H9 (cell line): Measurements from ENCODE around the gene CLEC10A. TPM values are rescaled to one million over a fixed set of nuclear protein-coding genes. Genes with fewer than 3 reads are reported as not detected.

Experiments
- DNase-seq: peaks from one replicate; pipeline ENCODE4 v3.0.0-alpha.2; 2017
- H2AFZ ChIP-seq: one replicate; pipeline ENCODE4 v1.6.1; 2013; ENCODE audit warnings: mild to moderate bottlenecking, low read length, control low read depth, moderate library complexity
- H2AK5ac ChIP-seq: 2 replicates; pipeline ENCODE4 v1.6.1; 2013; ENCODE audit warnings: low read length, control low read depth, mixed read lengths; ENCODE audit not compliant: insufficient read length
- H2BK120ac ChIP-seq: one replicate; pipeline ENCODE4 v1.6.1; 2013; ENCODE audit warnings: low read depth, mild to moderate bottlenecking, low read length, control low read depth, inconsistent platforms; ENCODE audit not compliant: poor library complexity, severe bottlenecking
- H2BK12ac ChIP-seq: 2 replicates; pipeline ENCODE4 v1.6.1; 2013; ENCODE audit warnings: low read length, control low read depth, mixed read lengths, low read depth; ENCODE audit not compliant: insufficient read length
- H2BK15ac ChIP-seq: 2 replicates; pipeline ENCODE4 v1.6.1; 2013; ENCODE audit warnings: low read depth, low read length, control low read depth
- H2BK20ac ChIP-seq: one replicate; pipeline ENCODE4 v1.6.1; 2013; ENCODE audit warnings: low read depth, mild to moderate bottlenecking, low read length, control low read depth, inconsistent platforms; ENCODE audit not compliant: poor library complexity, severe bottlenecking
- H2BK5ac ChIP-seq: 2 replicates; pipeline ENCODE4 v1.6.1; 2013; ENCODE audit warnings: low read length, control low read depth, mixed read lengths; ENCODE audit not compliant: insufficient read length
- H3K14ac ChIP-seq: 2 replicates; pipeline ENCODE4 v1.6.1; 2013; ENCODE audit warnings: low read length, control low read depth; ENCODE audit not compliant: insufficient read depth
- H3K18ac ChIP-seq: 2 replicates; pipeline ENCODE4 v1.6.1; 2013; ENCODE audit warnings: low read depth, mild to moderate bottlenecking, mixed read lengths, low read length, control low read depth; ENCODE audit not compliant: insufficient read length
- H3K23ac ChIP-seq: 2 replicates; pipeline ENCODE4 v1.6.1; 2013; ENCODE audit warnings: low read length, control low read depth, mixed read lengths, low read depth; ENCODE audit not compliant: insufficient read length
- H3K23me2 ChIP-seq: 2 replicates; pipeline ENCODE4 v1.6.1; 2013; ENCODE audit warnings: low read depth, mild to moderate bottlenecking, mixed read lengths, low read length, control low read depth; ENCODE audit not compliant: insufficient read length, poor library complexity, severe bottlenecking
- H3K27ac ChIP-seq: 2 replicates; pipeline ENCODE4 v1.5.1; 2013; ENCODE audit warnings: low read length, control low read depth, mixed read lengths, low read depth; ENCODE audit not compliant: insufficient read length
- H3K27me3 ChIP-seq: 2 replicates; pipeline ENCODE4 v1.6.1; 2013; ENCODE audit warnings: low read length, control low read depth, inconsistent platforms; ENCODE audit not compliant: insufficient read depth
- H3K4ac ChIP-seq: 2 replicates; pipeline ENCODE4 v1.6.1; 2013; ENCODE audit warnings: low read depth, mild to moderate bottlenecking, control low read depth, inconsistent platforms, low read length, moderate library complexity
- H3K4me1 ChIP-seq: 2 replicates; pipeline ENCODE4 v1.6.1; 2013; ENCODE audit warnings: low read length, control low read depth, inconsistent platforms; ENCODE audit not compliant: insufficient read depth
- H3K4me2 ChIP-seq: 2 replicates; pipeline ENCODE4 v1.6.1; 2013; ENCODE audit warnings: low read length, control low read depth, mixed read lengths; ENCODE audit not compliant: insufficient read length, insufficient read depth
- H3K56ac ChIP-seq: 2 replicates; pipeline ENCODE4 v1.6.1; 2013; ENCODE audit warnings: low read depth, mild to moderate bottlenecking, mixed read lengths, low read length, control low read depth; ENCODE audit not compliant: insufficient read length
- H3K79me1 ChIP-seq: 2 replicates; pipeline ENCODE4 v1.6.1; 2013; ENCODE audit warnings: low read depth, mild to moderate bottlenecking, moderate library complexity, low read length, control low read depth, inconsistent platforms; ENCODE audit not compliant: insufficient read depth, poor library complexity, severe bottlenecking
- H3K79me2 ChIP-seq: 2 replicates; pipeline ENCODE4 v1.6.1; 2013; ENCODE audit warnings: low read length, control low read depth, inconsistent platforms; ENCODE audit not compliant: insufficient read depth
- H3K9ac ChIP-seq: 2 replicates; pipeline ENCODE4 v1.6.1; 2013; ENCODE audit warnings: low read length, control low read depth, mixed read lengths; ENCODE audit not compliant: insufficient read length; ENCODE audit errors: extremely low read depth
- H3K9me3 ChIP-seq: one replicate; pipeline ENCODE4 v1.6.1; 2013; ENCODE audit warnings: low read depth, low read length, inconsistent platforms; ENCODE audit not compliant: control insufficient read depth
- H3T11ph ChIP-seq: one replicate; pipeline ENCODE4 v1.6.1; 2013; ENCODE audit warnings: mild to moderate bottlenecking, low read length, control low read depth, inconsistent platforms
- H4K20me1 ChIP-seq: one replicate; pipeline ENCODE4 v1.6.1; 2013; ENCODE audit not compliant: control insufficient read depth, insufficient read length, insufficient read depth
- H4K5ac ChIP-seq: 2 replicates; pipeline ENCODE4 v1.6.1; 2013; ENCODE audit warnings: low read depth, mild to moderate bottlenecking, mixed read lengths, low read length, control low read depth; ENCODE audit not compliant: insufficient read length
- H4K8ac ChIP-seq: replicated peaks from 2 replicates; pipeline ENCODE4 v1.6.1; 2013; ENCODE audit warnings: low read length, control low read depth, mixed read lengths, low read depth; ENCODE audit not compliant: insufficient read length
- H4K91ac ChIP-seq: 2 replicates; pipeline ENCODE4 v1.6.1; 2013; ENCODE audit warnings: low read depth, mild to moderate bottlenecking, moderate library complexity, mixed read lengths, low read length, control low read depth; ENCODE audit not compliant: insufficient read length
- H3K27ac Mint-ChIP-seq, 3 experiments: 2 replicates in 2 of 3; 3 replicates in 1 of 3; pipeline ENCODE4 v1.8.0; 2020 to 2021; ENCODE audit warnings: mixed read lengths in 3 of 3, mild to moderate bottlenecking in 1 of 3, moderate library complexity in 1 of 3
- H3K27me3 Mint-ChIP-seq: 2 replicates; pipeline ENCODE4 v1.8.0; 2021; ENCODE audit warnings: low read depth, mild to moderate bottlenecking, moderate library complexity, mixed read lengths
- H3K36me3 Mint-ChIP-seq, 3 experiments: 2 replicates in 2 of 3; 3 replicates in 1 of 3; pipeline ENCODE4 v1.8.0; 2020 to 2021; ENCODE audit warnings: low read depth in 3 of 3, mixed read lengths in 3 of 3; ENCODE audit not compliant: insufficient read depth in 1 of 3
- H3K4me1 Mint-ChIP-seq, 2 experiments: 2 replicates each; pipeline ENCODE4 v1.8.0; 2020; ENCODE audit warnings: mixed read lengths in 2 of 2
- H3K4me3 Mint-ChIP-seq, 2 experiments: 2 replicates in 1 of 2; 3 replicates in 1 of 2; pipeline ENCODE4 v1.8.0; 2020 to 2021; ENCODE audit warnings: mild to moderate bottlenecking in 2 of 2, mixed read lengths in 2 of 2, moderate library complexity in 1 of 2
- H3K9me3 Mint-ChIP-seq, 2 experiments: 2 replicates in 1 of 2; 3 replicates in 1 of 2; pipeline ENCODE4 v1.8.0; 2020; ENCODE audit warnings: mild to moderate bottlenecking in 2 of 2, mixed read lengths in 2 of 2, moderate library complexity in 1 of 2
- CTCF ChIP-seq: fragments of 200-600 bp; sonication (generic); conservative IDR thresholded peaks from 3 replicates; pipeline ENCODE4 v1.8.0; 2021; ENCODE audit warnings: antibody characterized with exemption, mild to moderate bottlenecking
- WGBS: extraction: QIAGEN DNeasy Blood & Tissue Kit; methylation state at CpG from one replicate; pipeline ENCODE4 v1.1.7; 2013; ENCODE audit warnings: missing lambda C conversion rate, low lambda C conversion rate, mixed read lengths; ENCODE audit not compliant: insufficient read length; ENCODE audit errors: extremely low coverage; 5-methylcytosine and 5-hydroxymethylcytosine counted together
- total RNA-seq: library from RNA; stranded (reverse); gene quantifications from 2 replicates; pipeline ENCODE4 v1.2.1, GENCODE V29; 2021

Gene CLEC10A
- total RNA-seq, 1 experiment from 2014 or later: not detected

- no peaks in the 10 kb centered on the region for H3K27me3 ChIP-seq
- no peaks in the 10 kb centered on the region for H3K79me1 ChIP-seq
- no CpG with 5 or more reads among the region's 13 CpGs for WGBS
- H4K20me1 ChIP-seq: no peaks in the 10 kb centered on the region
- Mint-ChIP-seq H3K4me1 (no peaks in the 10 kb centered on the region), H3K27me3 (peaks cover 26% of the 10 kb centered on the region), H3K27ac (no peak overlapping the region; a peak in 1 of 7 replicates), H3K4me3 (no peak overlapping the region; a peak in 1 of 5 replicates), H3K9me3 (no peaks in the 10 kb centered on the region; a peak in 1 of 5 replicates), H3K36me3 (no peaks in the 10 kb centered on the region)
- DNase-seq: no peak
- no peak overlapping the region for H4K5ac ChIP-seq
- no peak overlapping the region for H3K4ac ChIP-seq
- H3K9me3 ChIP-seq: no peaks in the 10 kb centered on the region
- no peak overlapping the region for H2AFZ ChIP-seq
- no peak overlapping the region for H2BK5ac ChIP-seq
- H2BK20ac ChIP-seq: no peak overlapping the region
- H2BK15ac ChIP-seq: no peak overlapping the region
- no peak overlapping the region for H3K14ac ChIP-seq
- H3K56ac ChIP-seq: no peak overlapping the region
- H3K18ac ChIP-seq: no peak overlapping the region
- TF ChIP-seq CTCF: no peak
- no peak overlapping the region for H2BK120ac ChIP-seq
- no peak overlapping the region for H3K27ac ChIP-seq
- H2BK12ac ChIP-seq: no peak overlapping the region
- no peak overlapping the region for H2AK5ac ChIP-seq
- H4K8ac ChIP-seq: no peak overlapping the region
- no peak overlapping the region for H3K23ac ChIP-seq
- H3K4me1 ChIP-seq: no peaks in the 10 kb centered on the region; the same call in 1 of the 2 replicates
- no peak overlapping the region for H4K91ac ChIP-seq
- no peaks in the 10 kb centered on the region for H3K23me2 ChIP-seq
- no peak overlapping the region for H3T11ph ChIP-seq
- no peak overlapping the region for H3K4me2 ChIP-seq
- no peaks in the 10 kb centered on the region for H3K79me2 ChIP-seq
- H3K9ac ChIP-seq: no peak overlapping the region
Observed at GRCh38 chr17:7098802-7099459, 18.9 kb upstream of the CLEC10A start.
